ENCODE results near the gene RSF1. TPM values are rescaled to one million over a fixed set of nuclear protein-coding genes. Genes with fewer than 3 reads are reported as not detected.

The RSF1 gene
- polyA plus RNA-seq, 1 of the 3 experiments (the other 2 are of a cell fraction): 8.4 TPM

DNA sequence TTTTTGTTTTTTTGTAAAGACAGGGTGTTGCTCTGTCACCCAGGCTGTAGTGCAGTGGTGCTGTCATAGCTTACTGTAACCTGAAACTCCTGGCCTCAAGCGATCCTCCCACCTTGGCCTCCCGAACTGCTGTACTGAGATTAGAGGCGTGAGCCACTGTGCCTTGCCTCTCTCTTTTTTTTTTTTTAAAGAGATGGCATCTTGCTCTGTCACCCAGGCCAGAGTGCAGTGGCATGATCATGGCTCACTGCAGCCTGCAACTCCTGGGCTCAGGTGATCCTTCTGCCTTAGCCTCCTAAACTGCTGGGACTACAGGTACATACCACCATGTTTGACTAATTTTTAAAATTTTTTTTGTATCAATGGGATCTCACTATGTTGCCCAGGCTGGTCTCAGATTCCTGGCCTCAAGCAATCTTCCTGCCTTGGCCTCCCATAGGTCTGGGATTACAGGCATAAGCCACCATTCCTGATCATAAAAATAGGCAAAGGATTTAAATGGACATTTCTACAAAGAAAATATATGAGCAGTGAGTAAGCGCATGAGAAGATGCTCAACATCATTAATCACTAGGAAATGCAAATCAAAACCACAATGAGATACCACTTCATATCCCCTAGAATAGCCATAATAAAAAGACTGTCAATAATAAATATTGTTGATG is 165.6 kb downstream of the RSF1 start:
- Histone ChIP-seq H3K4me3 (ENCODE audit: low read depth in 2 of 2, low read length in 1 of 2) (no peak overlapping the region), H3K27me3 (ENCODE audit: insufficient read depth) (no peaks in the 10 kb centered on the region), H3K79me2 (ENCODE audit: insufficient read depth) (no peaks in the 10 kb centered on the region), H3K27ac (ENCODE audit: low read depth in 2 of 2, low read length in 1 of 2) (no peak overlapping the region), H3K9ac (no peak overlapping the region), H2AFZ (ENCODE audit: low read depth) (no peak overlapping the region), H3K36me3 (replicated peaks in 1 of 2; ENCODE audit: control insufficient read depth in 1 of 2, insufficient read depth in 2 of 2, low read length in 1 of 2) (no peaks in the 10 kb centered on the region), H3K4me2 (no peak overlapping the region), H3K9me3 (no peaks in the 10 kb centered on the region), H3F3A (replicated peaks; ENCODE audit: insufficient read depth) (peaks cover 8% of the 10 kb centered on the region), H3K4me1 (ENCODE audit: control insufficient read depth in 1 of 2, insufficient read depth in 2 of 2, low read depth in 1 of 2, low read length in 1 of 2) (no peaks in the 10 kb centered on the region; a peak in 1 of 4 replicates), H3K9me2 (no peaks in the 10 kb centered on the region), H4K20me1 (ENCODE audit: insufficient read depth) (no peaks in the 10 kb centered on the region)
- no peak for TF ChIP-seq GABPA (IDR thresholded peaks at IDR 0.05; ENCODE audit: low read depth)
- no peak for TF ChIP-seq FOSL2 (IDR thresholded peaks at IDR 0.05; ENCODE audit: borderline replicate concordance, low read depth)
- no peak for TF ChIP-seq RCOR1 (IDR thresholded peaks at IDR 0.05; ENCODE audit: low read length)
- TF ChIP-seq, protein P1, sequence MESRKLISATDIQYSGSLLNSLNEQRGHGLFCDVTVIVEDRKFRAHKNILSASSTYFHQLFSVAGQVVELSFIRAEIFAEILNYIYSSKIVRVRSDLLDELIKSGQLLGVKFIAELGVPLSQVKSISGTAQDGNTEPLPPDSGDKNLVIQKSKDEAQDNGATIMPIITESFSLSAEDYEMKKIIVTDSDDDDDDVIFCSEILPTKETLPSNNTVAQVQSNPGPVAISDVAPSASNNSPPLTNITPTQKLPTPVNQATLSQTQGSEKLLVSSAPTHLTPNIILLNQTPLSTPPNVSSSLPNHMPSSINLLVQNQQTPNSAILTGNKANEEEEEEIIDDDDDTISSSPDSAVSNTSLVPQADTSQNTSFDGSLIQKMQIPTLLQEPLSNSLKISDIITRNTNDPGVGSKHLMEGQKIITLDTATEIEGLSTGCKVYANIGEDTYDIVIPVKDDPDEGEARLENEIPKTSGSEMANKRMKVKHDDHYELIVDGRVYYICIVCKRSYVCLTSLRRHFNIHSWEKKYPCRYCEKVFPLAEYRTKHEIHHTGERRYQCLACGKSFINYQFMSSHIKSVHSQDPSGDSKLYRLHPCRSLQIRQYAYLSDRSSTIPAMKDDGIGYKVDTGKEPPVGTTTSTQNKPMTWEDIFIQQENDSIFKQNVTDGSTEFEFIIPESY (IDR thresholded peaks at IDR 0.05; ENCODE audit: borderline replicate concordance, low read depth): no peak
- no peak for TF ChIP-seq NFIC (IDR thresholded peaks at IDR 0.05; ENCODE audit: borderline replicate concordance)
- no peak for TF ChIP-seq SIN3A (IDR thresholded peaks at IDR 0.05; ENCODE audit: borderline replicate concordance, low read depth, low read length)
- no peak for TF ChIP-seq CHD2 (IDR thresholded peaks at IDR 0.05; ENCODE audit: low read length, partially characterized antibody)
- no peak for TF ChIP-seq FOXM1 (IDR thresholded peaks at IDR 0.05; ENCODE audit: low read depth)
- TF ChIP-seq RFX5 (IDR thresholded peaks at IDR 0.05; ENCODE audit: low read length): no peak
- TF ChIP-seq YY1 (IDR thresholded peaks at IDR 0.05; ENCODE audit: low read depth): no peak
- no peak for TF ChIP-seq FOXJ3 (CRISPR knock-in tag; IDR thresholded peaks at IDR 0.05)
- TF ChIP-seq GATA2 (CRISPR knock-in tag; IDR thresholded peaks at IDR 0.05): no peak
- no peak for TF ChIP-seq TCF12 (IDR thresholded peaks at IDR 0.05)
- no peak for TF ChIP-seq TAF1 (IDR thresholded peaks at IDR 0.05; ENCODE audit: borderline replicate concordance, low read depth, low read length)
- TF ChIP-seq, protein P2, sequence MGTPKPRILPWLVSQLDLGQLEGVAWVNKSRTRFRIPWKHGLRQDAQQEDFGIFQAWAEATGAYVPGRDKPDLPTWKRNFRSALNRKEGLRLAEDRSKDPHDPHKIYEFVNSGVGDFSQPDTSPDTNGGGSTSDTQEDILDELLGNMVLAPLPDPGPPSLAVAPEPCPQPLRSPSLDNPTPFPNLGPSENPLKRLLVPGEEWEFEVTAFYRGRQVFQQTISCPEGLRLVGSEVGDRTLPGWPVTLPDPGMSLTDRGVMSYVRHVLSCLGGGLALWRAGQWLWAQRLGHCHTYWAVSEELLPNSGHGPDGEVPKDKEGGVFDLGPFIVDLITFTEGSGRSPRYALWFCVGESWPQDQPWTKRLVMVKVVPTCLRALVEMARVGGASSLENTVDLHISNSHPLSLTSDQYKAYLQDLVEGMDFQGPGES (IDR thresholded peaks at IDR 0.05; ENCODE audit: low read depth, low read length): no peak
- no peak for TF ChIP-seq JUND (IDR thresholded peaks at IDR 0.05)
- TF ChIP-seq POLR2AphosphoS5 (IDR thresholded peaks at IDR 0.05; ENCODE audit: low read depth, low read length): no peak
- POLR2A ChIA-PET: no interaction called here
- DNase-seq: no peak
- CTCF ChIA-PET: no interaction called here
- WGBS (ENCODE audit: low lambda C conversion rate): 86% methylated on average over 4 of the region's 4 CpGs

All from SK-N-SH (cell line).